HepG2 (cell line): Measurements from ENCODE around the gene RAB40C. TPM values are rescaled to one million over a fixed set of nuclear protein-coding genes. Genes with fewer than 3 reads are reported as not detected.

Experiments
- CAMTA2 ChIP-seq: sonication (generic); formaldehyde crosslinking; IDR thresholded peaks from 2 replicates; pipeline ENCODE4 v1.4.0; 2020; ENCODE audit warnings: mild to moderate bottlenecking, missing genetic modification reagents, borderline replicate concordance
- CENPBD1 ChIP-seq: sonication (generic); formaldehyde crosslinking; IDR thresholded peaks from 2 replicates; pipeline ENCODE4 v1.8.0; 2022; ENCODE audit warnings: missing genetic modification reagents, low read depth, mild to moderate bottlenecking, borderline replicate concordance
- CHCHD3 ChIP-seq: sonication (generic); formaldehyde crosslinking; IDR thresholded peaks from 2 replicates; pipeline ENCODE4 v1.8.0; 2022; ENCODE audit warnings: mild to moderate bottlenecking, missing genetic modification reagents, moderate library complexity
- FOXO1 ChIP-seq: sonication (generic); formaldehyde crosslinking; IDR thresholded peaks from 2 replicates; pipeline ENCODE4 v1.4.0; 2020; ENCODE audit warnings: missing genetic modification reagents
- HDAC2 ChIP-seq: sonication (generic); formaldehyde crosslinking; IDR thresholded peaks from 2 replicates; pipeline ENCODE4 v1.4.0; 2020; ENCODE audit warnings: missing genetic modification reagents
- HNRNPH1 ChIP-seq: fragments of 200-400 bp; formaldehyde crosslinking; optimal IDR thresholded peaks from 2 replicates; pipeline ENCODE3; 2017; ENCODE audit warnings: mild to moderate bottlenecking, low read depth, low read length
- HNRNPUL1 ChIP-seq: fragments of 200-400 bp; formaldehyde crosslinking; IDR thresholded peaks from 2 replicates; pipeline ENCODE4 v1.6.1; 2017; ENCODE audit warnings: low read depth, mild to moderate bottlenecking, low read length, moderate library complexity
- MAZ ChIP-seq, 2 experiments: sonication (generic) in 1 of 2; formaldehyde crosslinking in 1 of 2; IDR thresholded peaks; 2 replicates each; pipeline versions ENCODE4 v1.5.0 to v1.6.1; 2012 to 2020; ENCODE audit warnings: low read depth in 2 of 2, mild to moderate bottlenecking in 2 of 2, borderline replicate concordance in 1 of 2, improper control_type of control experiment in 1 of 2, low read length in 1 of 2, missing genetic modification reagents in 1 of 2, moderate library complexity in 1 of 2
- MED1 ChIP-seq: sonication (generic); formaldehyde crosslinking; IDR thresholded peaks from 2 replicates; pipeline ENCODE4 v1.4.0; 2020; ENCODE audit warnings: missing genetic modification reagents
- NFE2L1 ChIP-seq: sonication (generic); formaldehyde crosslinking; IDR thresholded peaks from 2 replicates; pipeline ENCODE4 v1.4.0; 2020; ENCODE audit warnings: missing genetic modification reagents, mild to moderate bottlenecking, borderline replicate concordance
- NFE2L2 ChIP-seq: fragments of 150-350 bp; IDR thresholded peaks from 2 replicates; pipeline ENCODE4 v1.6.1; 2014; ENCODE audit warnings: low read length
- NR2C2 ChIP-seq: sonication (generic); formaldehyde crosslinking; IDR thresholded peaks from 2 replicates; pipeline ENCODE4 v1.4.0; 2020; ENCODE audit warnings: missing genetic modification reagents, mild to moderate bottlenecking, moderate library complexity, borderline replicate concordance
- PAWR ChIP-seq: sonication (generic); formaldehyde crosslinking; IDR thresholded peaks from 2 replicates; pipeline ENCODE4 v1.4.0; 2020; ENCODE audit warnings: missing genetic modification reagents, mild to moderate bottlenecking, borderline replicate concordance
- RFX5 ChIP-seq: IDR thresholded peaks from 2 replicates; pipeline ENCODE4 v1.6.1; 2011; ENCODE audit warnings: low read depth, low read length, improper control_type of control experiment
- SMAD1 ChIP-seq: sonication (generic); formaldehyde crosslinking; IDR thresholded peaks from 2 replicates; pipeline ENCODE4 v1.4.0; 2020; ENCODE audit warnings: missing genetic modification reagents, low read depth, mild to moderate bottlenecking, borderline replicate concordance
- ZGPAT ChIP-seq: IDR thresholded peaks from 2 replicates; pipeline ENCODE4 v1.6.1; 2016; ENCODE audit warnings: mild to moderate bottlenecking
- ZMYM2 ChIP-seq: sonication (generic); formaldehyde crosslinking; IDR thresholded peaks from 2 replicates; pipeline ENCODE4 v1.8.0; 2022; ENCODE audit warnings: mild to moderate bottlenecking, missing genetic modification reagents
- ZNF142 ChIP-seq: sonication (generic); formaldehyde crosslinking; IDR thresholded peaks from 2 replicates; pipeline ENCODE4 v1.4.0; 2020; ENCODE audit warnings: missing genetic modification reagents
- ZNF160 ChIP-seq: sonication (generic); formaldehyde crosslinking; IDR thresholded peaks from 2 replicates; pipeline ENCODE4 v1.8.0; 2022; ENCODE audit warnings: mild to moderate bottlenecking, inconsistent platforms, missing genetic modification reagents
- ZNF224 ChIP-seq: sonication (generic); formaldehyde crosslinking; IDR thresholded peaks from 2 replicates; pipeline ENCODE4 v1.5.0; 2020; ENCODE audit warnings: mild to moderate bottlenecking, missing genetic modification reagents
- ZNF331 ChIP-seq: sonication (generic); formaldehyde crosslinking; IDR thresholded peaks from 2 replicates; pipeline ENCODE4 v1.4.0; 2020; ENCODE audit warnings: missing genetic modification reagents
- ZNF672 ChIP-seq: sonication (generic); formaldehyde crosslinking; IDR thresholded peaks from 2 replicates; pipeline ENCODE4 v1.8.1; 2022; ENCODE audit warnings: missing genetic modification reagents
- ZNF772 ChIP-seq: sonication (generic); formaldehyde crosslinking; IDR thresholded peaks from 2 replicates; pipeline ENCODE4 v1.5.0; 2020; ENCODE audit warnings: mild to moderate bottlenecking, missing genetic modification reagents
- ZSCAN29 ChIP-seq: sonication (generic); formaldehyde crosslinking; conservative IDR thresholded peaks from 2 replicates; pipeline ENCODE4 v1.4.0; 2020; ENCODE audit warnings: mild to moderate bottlenecking, missing genetic modification reagents
- polyA plus RNA-seq, 8 experiments: library from polyadenylated mRNA; depleted of rRNA in 3 of 8; stranded (reverse) in 7 of 8; unstranded in 1 of 8; fragments of >200 nt; fragmentation: Illumina TruSeq in 4 of 8; extraction: Trizol in 4 of 8; gene quantifications; 2 replicates each; pipeline versions ENCODE4 v1.2.1 to v1.2.3, GENCODE V29; 2011 to 2016; ENCODE audit warnings: low read depth in 4 of 8, missing spikeins in 1 of 8, mixed read lengths in 1 of 8; ENCODE audit not compliant: insufficient read depth in 1 of 8
- total RNA-seq, 5 experiments: library from RNA; depleted of rRNA; stranded (reverse); fragments of >200 nt; fragmentation: Illumina TruSeq; extraction: Trizol; gene quantifications; 2 replicates each; pipeline ENCODE4 v1.2.3, GENCODE V29; 2016; ENCODE audit warnings: low read depth in 1 of 5

Gene RAB40C
- total and polyA plus RNA-seq, 2 of the 13 experiments (the other 11 are each of a cell fraction or from before 2014, with no cell fraction given): 7.7 to 11.5 TPM

- TF ChIP-seq ZNF224 (CRISPR knock-in tag): 0 out of 2 replicates have a peak, but pooled peaks have one; percentile 35
- no peak for TF ChIP-seq CENPBD1 (CRISPR knock-in tag)
- no peak for TF ChIP-seq MAZ (IDR thresholded peaks at IDR 0.05; ENCODE audit: borderline replicate concordance, low read depth, low read length)
- peak; percentile 87 for TF ChIP-seq MAZ (CRISPR knock-in tag; IDR thresholded peaks at IDR 0.05; ENCODE audit: low read depth)
- TF ChIP-seq HDAC2: no peak
- TF ChIP-seq ZNF772 (CRISPR knock-in tag): no peak
- TF ChIP-seq CAMTA2 (CRISPR knock-in tag): no peak
- TF ChIP-seq PAWR (CRISPR knock-in tag): no peak
- no peak for TF ChIP-seq ZNF331
- no peak for TF ChIP-seq FOXO1 (CRISPR knock-in tag)
- peak; percentile 61; the same call in 1 of the 2 replicates for TF ChIP-seq ZSCAN29
- no peak for TF ChIP-seq NFE2L2
- no peak for TF ChIP-seq HNRNPH1
- TF ChIP-seq NFE2L1 (CRISPR knock-in tag): no peak
- TF ChIP-seq RFX5: no peak
- TF ChIP-seq SMAD1 (CRISPR knock-in tag): no peak
- TF ChIP-seq MED1 (CRISPR knock-in tag): no peak; the same call in none of the 2 replicates
- TF ChIP-seq NR2C2 (CRISPR knock-in tag): peak; percentile 55; the same call in 1 of the 2 replicates
- no peak for TF ChIP-seq ZGPAT (CRISPR knock-in tag)
- no peak for TF ChIP-seq HNRNPUL1
- no peak for TF ChIP-seq CHCHD3 (CRISPR knock-in tag)
- TF ChIP-seq ZNF672: no peak
- no peak for TF ChIP-seq ZNF142
- TF ChIP-seq ZNF160 (CRISPR knock-in tag): no peak
- TF ChIP-seq ZMYM2 (CRISPR knock-in tag): no peak
These were observed 41.0 kb downstream of the RAB40C start, which contains the start of gene WFIKKN1 (continued) for GRCh38 chr16:630815-631405.
